Fibroblast of skin of right quadriceps (primary cell): Measurements from ENCODE around the gene POU4F1.
"Not testable (repeated sequence)": the region's sequence is repeated elsewhere in the genome, so short reads cannot be mapped to it uniquely, and the experiment has no call there.

Experiments
- DNase-seq: peaks from one replicate; pipeline ENCODE4 v3.0.0-alpha.2; 2013

Gene POU4F1

DNA sequence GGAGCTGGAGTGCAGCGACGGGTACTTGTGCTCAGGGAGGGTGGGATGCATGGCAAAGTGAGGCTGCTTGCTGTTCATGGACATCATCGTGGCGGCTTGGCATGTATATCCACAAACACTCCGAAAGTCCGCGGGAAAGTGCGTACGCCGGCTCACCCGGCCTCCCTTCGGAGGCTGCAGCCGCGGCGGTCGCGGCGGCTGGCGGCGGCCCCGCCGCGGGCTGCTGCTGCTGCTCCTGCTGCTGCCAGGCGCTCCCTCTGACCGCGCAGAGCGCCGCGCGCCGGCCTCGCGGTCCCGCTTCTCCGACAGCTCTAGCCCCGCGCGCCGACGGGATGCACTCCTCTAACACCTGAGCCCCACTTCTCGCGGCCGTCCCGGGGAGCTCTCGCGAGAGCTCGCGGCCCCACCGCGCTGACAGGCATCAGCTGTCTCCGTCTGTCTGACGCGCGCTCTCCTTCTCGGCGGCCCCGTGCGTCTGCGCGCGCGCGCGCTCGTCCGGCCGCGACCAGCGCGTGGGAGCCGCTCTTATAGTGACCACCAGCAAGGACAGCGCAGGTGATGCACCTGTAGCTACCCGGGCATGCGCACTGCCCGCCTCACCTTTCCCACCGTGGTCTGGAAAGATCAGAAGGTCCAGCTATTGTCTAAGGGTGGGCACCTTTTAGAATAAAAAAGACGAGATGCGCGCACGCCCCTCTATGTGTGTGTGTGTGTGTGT, at the start of gene POU4F1:
POU4F1 (minus strand) TSS at position 313 of the 718 bp plus-strand sequence; CDS start at position 87, 226 bp downstream.
- peak; percentile 24 for DNase-seq

GRCh38 chr13:78652651-78653050, 49.3 kb upstream of the POU4F1 start:
- no peak for DNase-seq

DNA sequence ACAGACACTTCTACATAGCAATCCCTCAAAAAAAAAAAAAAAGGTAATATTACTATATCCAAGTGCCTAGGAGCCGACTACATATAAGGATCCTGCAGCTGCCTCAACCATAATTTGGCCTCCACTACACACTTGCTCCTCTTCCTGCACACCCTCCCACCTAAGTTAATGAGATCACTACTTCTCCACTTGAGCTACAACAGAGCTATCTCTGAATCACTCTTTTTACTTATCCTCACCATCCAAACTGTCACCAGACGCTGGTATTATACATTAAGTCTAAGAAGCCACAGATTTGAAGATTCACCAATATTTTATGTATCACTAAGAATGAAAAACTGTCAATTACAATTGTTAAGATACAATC, 47.3 kb upstream of the POU4F1 start:
- DNase-seq, result no peak

DNA sequence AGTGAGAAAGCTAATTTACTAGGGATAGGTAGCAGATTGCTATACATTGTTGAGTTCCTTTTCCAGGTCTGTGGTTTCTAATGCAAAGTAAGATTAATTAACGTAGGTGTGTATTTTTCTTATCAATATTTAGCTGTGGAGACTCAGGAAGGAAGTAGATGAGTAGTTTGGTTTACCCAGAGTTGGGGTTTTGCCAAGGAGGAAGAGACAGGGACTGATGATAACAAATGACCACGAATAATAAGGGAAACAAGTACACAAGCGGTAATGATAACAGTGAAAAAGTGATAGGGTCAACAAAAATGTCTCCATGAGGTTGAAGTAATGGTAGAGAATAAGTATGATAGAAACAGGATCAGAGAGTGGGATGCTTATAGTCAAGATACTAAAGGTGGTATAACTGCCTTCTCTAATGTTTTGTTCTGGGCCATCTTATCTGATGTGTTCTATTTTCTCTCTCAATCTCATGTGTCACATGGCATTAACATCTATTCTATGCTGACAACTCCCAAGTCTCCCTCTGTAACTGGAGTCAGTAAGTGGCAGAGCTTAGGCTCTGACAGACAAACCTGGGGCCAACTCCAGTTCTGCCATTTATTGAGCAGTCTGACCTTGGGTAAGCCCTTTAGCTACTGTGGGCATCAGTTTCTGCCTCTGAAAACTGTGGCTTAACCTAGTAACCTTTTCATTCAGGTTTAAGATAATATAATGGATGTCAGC, 46.8 kb upstream of the POU4F1 start:
- no peak for DNase-seq

DNA sequence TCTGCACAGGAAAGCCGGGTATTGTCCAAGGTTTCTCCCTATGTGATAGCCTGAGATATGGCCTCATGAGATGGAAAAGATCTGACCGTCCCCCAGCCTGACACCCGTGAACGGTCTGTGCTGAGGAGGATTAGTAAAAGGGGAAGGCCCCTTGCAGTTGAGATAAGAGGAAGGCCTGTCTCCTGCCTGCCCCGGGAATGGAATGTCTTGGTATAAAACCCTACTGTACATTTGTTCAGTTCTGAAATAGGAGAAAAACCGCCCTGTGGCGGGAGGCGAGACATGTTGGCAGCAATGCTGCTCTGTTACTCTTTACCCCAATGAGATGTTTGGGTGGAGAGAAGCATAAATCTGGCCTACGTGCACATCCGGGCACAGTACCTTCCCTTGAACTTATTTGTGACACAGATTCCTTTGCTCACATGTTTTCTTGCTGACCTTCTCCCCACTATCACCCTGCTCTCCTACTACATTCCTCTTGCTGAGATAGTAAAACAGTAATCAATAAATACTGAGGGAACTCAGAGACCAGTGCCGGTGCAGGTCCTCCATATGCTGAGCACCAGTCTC, 43.8 kb upstream of the POU4F1 start:
- not testable (repeated sequence) for DNase-seq

GRCh38 chr13:78638216-78638615, 34.9 kb upstream of the POU4F1 start:
- DNase-seq, result no peak

DNA sequence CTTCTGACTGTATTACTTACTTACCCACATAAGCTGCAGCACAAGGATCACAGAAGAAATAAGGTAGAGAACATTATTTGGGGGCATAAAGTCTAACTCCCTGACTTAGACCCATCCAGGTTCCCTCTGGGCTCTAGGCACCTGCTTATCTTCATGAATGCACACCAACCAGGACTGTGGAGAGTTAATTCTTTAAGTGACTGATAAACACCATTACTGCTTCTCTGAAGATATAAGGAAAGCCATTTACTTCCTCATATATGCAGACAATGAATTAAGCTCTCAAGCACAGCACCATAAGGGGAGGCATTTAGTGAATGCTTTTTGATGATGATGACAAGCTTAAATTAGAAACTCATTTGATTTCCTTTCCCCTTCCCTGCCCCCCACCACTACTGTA, 33.1 kb upstream of the POU4F1 start:
- DNase-seq, result no peak

DNA sequence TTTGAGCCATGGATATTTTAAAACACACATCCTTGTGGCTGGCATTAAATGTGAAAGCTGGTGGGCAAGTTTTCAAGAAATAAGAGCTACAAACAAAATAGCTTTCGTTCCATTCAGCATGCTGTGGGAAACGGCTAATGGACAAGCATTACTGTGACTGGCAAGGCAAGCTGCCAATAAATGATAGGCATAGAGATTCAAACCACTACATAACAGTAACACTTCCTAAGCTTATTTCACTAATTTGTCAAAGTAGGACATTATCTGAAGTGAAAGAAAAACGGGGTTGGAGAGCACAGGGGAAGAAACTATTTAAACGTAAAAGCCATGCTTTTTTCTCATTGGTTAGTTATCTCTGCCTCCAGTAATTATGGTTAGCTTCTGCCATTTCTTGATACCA, 29.6 kb upstream of the POU4F1 start:
- DNase-seq, result no peak

DNA sequence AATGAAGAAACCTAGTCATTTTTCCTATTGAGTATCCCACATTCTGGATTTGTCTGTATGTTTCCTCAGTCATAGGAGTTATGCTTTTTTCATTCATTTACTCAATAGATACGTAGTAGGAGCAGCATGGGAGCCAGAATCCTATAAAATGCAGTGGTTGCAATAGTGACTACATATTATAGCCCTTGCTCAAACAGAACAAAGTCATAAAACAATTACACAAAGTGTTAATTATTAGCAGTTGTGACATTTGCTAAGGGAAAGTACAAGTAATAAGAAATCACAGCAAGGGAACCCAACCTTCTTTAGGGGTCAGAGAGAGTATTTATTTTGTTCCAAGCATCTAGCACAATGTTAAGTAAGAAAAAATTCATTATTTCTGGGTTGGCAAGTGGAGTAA, 27.7 kb upstream of the POU4F1 start:
- DNase-seq, result no peak

DNA sequence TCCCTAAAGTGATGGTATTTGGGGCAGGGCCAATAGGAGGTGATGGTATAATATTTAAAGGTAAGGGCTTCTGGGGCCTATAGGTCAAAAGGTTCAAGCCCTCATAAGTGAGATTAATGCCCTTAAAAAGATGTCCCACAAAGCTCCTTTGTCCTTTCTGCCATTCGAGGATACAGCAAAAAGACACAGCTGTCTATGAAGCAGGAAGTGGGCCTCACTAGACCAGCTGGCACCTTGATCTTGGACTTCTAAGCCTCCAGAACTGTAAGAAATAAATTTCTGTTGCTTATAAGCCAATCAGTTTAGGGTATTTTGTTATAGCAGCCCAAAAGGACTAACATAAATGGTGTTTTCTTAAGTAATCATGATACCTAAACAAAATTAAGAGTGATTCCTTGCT, 27.2 kb upstream of the POU4F1 start:
- no peak for DNase-seq

- no peak for DNase-seq
These were observed 22.0 kb upstream of the POU4F1 start for GRCh38 chr13:78625384-78625783.

DNA sequence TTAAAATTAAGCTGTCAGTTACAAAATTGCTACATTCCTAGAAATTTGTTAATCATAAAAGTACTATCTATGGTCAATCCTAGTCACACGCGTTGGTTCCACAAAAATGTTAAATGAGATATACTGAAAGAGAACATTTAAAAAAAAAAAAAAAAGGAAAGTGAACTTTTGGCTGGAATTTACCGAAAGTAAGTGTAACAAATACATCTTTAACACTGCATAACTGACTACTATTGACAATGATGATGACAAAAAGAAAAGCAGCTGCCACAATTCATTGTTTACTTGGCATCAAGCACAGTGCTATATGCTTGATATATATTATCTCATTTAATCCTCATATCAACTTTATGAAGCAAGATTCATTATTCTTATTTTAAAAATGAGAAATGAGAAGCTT, 19.8 kb upstream of the POU4F1 start:
- DNase-seq, result no peak

DNA sequence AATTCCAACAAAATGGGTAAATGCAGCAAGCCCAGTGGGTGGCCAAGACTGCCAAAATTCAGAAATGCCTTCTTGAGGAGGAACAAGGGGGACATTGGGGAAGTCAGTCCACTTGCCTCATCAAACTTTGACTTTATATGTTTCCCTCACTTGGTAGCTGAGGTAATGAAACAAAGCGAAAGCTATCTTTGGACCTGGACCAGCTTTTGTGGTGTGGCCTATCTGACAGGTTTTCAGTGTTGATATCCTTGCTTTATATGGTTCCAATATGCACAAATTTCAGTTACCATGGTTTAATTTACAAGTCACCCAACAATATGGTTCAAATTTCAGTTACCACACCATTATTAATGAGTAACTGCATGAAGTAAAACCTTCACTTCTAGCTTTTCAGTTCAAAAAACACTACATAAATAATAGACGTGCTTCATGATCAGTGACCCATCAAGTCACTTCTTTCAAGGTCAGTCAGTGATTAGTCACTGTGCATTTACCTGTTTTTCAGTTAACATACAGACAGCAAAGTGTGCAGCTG, 17.7 kb upstream of the POU4F1 start:
- DNase-seq, result no peak

DNA sequence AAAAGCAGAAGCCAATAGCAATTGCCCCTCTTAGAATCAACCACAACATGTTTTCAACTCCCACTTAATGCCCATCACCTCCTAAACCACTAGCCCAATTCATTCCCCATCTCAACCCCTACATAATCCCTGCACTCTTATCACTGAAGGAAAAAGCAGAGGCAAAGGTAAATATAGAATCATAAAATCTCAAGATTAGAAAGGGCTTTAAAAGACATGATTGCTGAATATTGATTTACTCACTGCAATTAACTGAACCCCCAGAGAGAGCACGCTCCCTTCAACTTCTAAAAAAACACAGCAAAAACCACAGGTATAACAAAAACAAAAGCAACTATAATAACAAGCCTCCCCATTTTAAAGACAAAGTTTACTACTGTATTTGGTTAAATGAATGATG, 15.1 kb upstream of the POU4F1 start:
- no peak for DNase-seq

DNA sequence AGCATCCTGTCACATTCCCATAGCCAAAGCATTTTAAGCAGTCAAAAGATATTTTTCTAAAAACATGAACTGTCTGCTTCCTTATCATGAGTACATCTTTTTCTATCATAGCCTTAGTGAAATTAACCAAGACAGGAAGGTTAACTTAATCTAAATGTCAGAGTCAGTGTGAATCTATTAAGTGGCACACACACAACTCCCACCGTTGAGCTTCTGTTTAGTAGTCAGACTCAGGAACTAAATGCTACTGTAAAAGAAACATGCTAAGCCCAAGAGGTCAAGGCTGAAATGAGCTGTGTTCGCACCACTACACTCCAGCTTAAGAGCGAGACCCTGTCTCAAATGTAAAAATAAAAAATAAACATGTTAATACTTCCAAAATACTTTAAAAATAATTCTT, 7.7 kb upstream of the POU4F1 start:
- DNase-seq, result no peak

GRCh38 chr13:78610381-78610883, 7.1 kb upstream of the POU4F1 start:
- DNase-seq, result no peak

GRCh38 chr13:78609464-78610205, 6.3 kb upstream of the POU4F1 start:
- no peak for DNase-seq

DNA sequence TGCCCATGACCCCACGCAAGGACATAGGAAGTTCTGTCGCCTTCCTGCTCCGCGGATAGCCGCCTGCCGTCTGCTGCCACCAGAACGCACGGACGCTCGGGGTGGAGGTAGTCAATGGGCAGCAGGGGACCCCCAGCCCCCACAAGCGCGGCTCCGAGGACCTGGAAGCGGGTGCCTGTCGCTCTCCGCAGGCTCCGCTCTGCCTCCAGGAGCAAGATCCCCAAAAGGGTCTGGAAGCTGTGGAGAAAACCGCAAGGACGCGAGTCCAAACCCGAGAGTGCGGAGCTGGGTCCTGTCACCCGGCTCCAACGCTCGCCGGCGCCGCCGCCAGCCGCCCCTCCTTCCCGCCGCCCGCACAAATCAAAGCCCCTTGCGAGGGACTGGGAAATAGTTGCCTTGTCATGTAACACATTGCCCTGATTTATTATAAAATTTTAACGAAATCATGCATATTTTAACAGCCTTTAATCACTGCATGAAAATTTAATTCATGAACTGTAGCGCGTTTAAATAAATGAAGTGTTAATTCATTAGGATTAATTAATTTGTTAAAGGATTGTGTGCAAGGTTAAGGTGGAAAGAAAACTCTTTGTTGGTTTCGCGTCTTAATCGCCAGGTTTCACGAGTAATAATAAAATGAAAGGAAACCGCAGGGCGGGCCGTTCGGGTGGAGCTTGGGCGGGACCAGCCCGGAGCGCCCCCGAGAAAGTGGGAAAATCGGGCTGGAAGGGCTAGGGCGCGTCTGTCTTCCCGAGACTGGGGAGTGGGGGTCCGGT, 5.5 kb upstream of the POU4F1 start:
- DNase-seq, result no peak

GRCh38 chr13:78608252-78608687, 4.9 kb upstream of the POU4F1 start:
- DNase-seq, result no peak

GRCh38 chr13:78607409-78608251, 4.3 kb upstream of the POU4F1 start:
- DNase-seq, result no peak
